ENCODE results near the gene UGT1A9.

DNA sequence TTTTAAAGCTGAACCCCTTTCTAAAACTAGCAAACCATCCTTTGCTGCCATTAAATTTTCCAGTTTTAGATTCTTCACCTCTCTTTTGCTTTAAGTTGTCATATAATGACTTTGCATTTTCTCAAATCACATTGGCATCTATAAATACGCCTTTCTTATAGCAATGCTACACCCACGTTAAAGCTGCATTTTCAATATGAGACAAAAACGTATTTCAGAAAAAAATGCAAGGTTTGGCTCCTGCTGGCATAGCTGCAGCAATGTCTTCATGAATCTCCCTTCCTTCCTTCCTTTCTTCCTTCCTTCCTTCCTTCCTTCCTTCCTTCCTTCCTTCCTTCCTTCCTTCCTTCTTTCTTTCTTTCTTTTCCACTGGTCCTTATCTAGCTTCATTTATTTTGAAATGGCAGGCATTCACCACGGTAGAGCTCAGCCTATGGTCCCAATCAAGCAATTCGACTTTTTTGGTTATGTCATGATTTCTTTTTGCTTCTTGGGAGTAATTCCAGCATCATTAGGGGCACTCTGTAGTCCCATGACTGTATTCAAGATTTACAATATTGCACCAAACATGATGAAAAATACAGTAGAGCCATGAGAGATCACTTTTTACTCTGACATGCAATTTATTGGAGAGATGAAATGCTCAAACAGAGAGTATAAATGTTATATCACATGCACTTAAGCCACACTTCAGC is 44.2 kb upstream of the UGT1A9 start:
- TF ChIP-seq, protein P1, sequence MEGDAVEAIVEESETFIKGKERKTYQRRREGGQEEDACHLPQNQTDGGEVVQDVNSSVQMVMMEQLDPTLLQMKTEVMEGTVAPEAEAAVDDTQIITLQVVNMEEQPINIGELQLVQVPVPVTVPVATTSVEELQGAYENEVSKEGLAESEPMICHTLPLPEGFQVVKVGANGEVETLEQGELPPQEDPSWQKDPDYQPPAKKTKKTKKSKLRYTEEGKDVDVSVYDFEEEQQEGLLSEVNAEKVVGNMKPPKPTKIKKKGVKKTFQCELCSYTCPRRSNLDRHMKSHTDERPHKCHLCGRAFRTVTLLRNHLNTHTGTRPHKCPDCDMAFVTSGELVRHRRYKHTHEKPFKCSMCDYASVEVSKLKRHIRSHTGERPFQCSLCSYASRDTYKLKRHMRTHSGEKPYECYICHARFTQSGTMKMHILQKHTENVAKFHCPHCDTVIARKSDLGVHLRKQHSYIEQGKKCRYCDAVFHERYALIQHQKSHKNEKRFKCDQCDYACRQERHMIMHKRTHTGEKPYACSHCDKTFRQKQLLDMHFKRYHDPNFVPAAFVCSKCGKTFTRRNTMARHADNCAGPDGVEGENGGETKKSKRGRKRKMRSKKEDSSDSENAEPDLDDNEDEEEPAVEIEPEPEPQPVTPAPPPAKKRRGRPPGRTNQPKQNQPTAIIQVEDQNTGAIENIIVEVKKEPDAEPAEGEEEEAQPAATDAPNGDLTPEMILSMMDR (IDR thresholded peaks at IDR 0.05; ENCODE audit: low read length): no peak
- TF ChIP-seq EZH2phosphoT487 (IDR thresholded peaks at IDR 0.05; ENCODE audit: low read length): no peak

All from MM.1S (cell line).